ENCODE measurements around the gene CCDC28A.

The CCDC28A gene

GRCh38 chr6:138805016-138805765 lies 31.6 kb downstream of the CCDC28A start:
- no peak for TF ChIP-seq CTCF (IDR thresholded peaks at IDR 0.05)

DNA sequence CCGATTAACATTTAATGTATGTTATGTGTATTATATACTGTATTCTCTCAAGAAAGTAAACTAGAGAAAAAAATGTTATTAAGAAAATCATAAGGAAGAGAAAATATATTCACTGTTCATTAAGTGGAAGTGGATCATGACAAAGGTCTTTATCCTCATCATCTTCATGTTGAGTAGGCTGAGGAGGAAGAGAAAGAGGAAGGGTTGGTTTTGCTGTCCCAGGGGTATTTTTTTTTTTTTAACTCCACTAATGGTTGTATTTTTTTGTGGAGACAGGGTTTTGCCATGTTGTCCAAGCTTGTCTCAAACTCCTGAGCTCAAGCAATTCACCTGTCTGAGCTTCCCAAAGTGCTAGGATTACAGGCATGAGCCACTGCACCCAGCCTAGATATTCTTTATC lies 33.3 kb downstream of the CCDC28A start:
- no peak for DNase-seq
- Mint-ChIP-seq H3K36me3 (ENCODE audit: low read depth) (no peaks in the 10 kb centered on the region), H3K27ac (no peak overlapping the region), H3K27me3 (ENCODE audit: low read depth, poor library complexity) (peaks cover 3% of the 10 kb centered on the region), H3K4me1 (no peaks in the 10 kb centered on the region), H3K9me3 (no peaks in the 10 kb centered on the region), H3K4me3 (no peak overlapping the region)
- no peak for TF ChIP-seq CTCF (IDR thresholded peaks at IDR 0.05)

More at GRCh38 chr6:138805016-138805765, 31.6 kb downstream of the CCDC28A start:
- H3K36me3 Mint-ChIP-seq (ENCODE audit: low read depth): no peaks in the 10 kb centered on the region
- no peaks in the 10 kb centered on the region for H3K4me1 Mint-ChIP-seq
- peaks cover 3% of the 10 kb centered on the region for H3K27me3 Mint-ChIP-seq (ENCODE audit: low read depth, poor library complexity)
- H3K27ac Mint-ChIP-seq: no peak overlapping the region
- no peak for DNase-seq
- H3K9me3 Mint-ChIP-seq: no peaks in the 10 kb centered on the region
- no peak overlapping the region for H3K4me3 Mint-ChIP-seq

- Mint-ChIP-seq H3K36me3 (ENCODE audit: low read depth) (no peaks in the 10 kb centered on the region), H3K4me1 (peaks cover 13% of the 10 kb centered on the region), H3K27ac (no peak overlapping the region), H3K27me3 (ENCODE audit: low read depth, poor library complexity) (peaks cover 3% of the 10 kb centered on the region), H3K4me3 (no peak overlapping the region), H3K9me3 (no peaks in the 10 kb centered on the region)
- no peak for TF ChIP-seq CTCF (IDR thresholded peaks at IDR 0.05)
- no peak for DNase-seq
Observed at GRCh38 chr6:138809677-138810076, 36.1 kb downstream of the CCDC28A start.

GRCh38 chr6:138811866-138812265 lies 38.3 kb downstream of the CCDC28A start:
- H3K4me3 Mint-ChIP-seq: no peak overlapping the region
- H3K36me3 Mint-ChIP-seq (ENCODE audit: low read depth): no peaks in the 10 kb centered on the region
- H3K9me3 Mint-ChIP-seq: no peaks in the 10 kb centered on the region
- H3K4me1 Mint-ChIP-seq: peaks cover 22% of the 10 kb centered on the region
- DNase-seq: no peak
- TF ChIP-seq CTCF (IDR thresholded peaks at IDR 0.05): no peak
- no peak overlapping the region for H3K27ac Mint-ChIP-seq
- peaks cover 3% of the 10 kb centered on the region for H3K27me3 Mint-ChIP-seq (ENCODE audit: low read depth, poor library complexity)

DNA sequence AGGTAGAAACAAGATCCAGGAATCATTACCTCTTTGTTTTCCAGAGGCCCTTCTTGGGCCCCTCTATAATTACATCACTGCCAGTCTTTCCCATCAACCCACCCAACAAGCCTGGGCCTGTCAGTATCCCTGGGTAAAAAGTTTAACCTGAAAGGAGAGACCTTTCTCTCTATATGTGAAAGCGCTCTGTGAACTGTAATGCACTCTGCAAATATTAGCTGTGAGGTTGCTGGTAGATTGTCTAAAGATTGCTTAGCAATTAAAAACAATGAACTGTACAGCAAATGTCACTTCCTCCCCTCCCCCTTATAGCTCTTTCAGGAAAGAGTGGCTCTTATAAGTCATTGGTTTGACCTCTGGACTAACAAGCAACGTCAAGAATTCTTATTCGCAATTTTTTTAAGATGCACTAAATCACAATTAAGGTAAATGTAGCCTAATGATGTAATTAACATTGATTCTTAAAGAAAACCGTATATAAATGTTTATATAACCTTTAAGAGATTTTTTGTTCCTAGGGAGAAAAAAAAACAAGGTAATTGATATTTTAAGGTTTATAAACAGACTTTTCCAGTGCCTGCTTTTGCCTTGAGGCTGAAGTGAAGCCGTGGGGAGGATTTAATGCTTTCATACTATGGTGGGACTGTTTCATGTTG lies 40.7 kb downstream of the CCDC28A start:
- H3K4me3 Mint-ChIP-seq: no peak overlapping the region
- no peak for DNase-seq
- H3K27ac Mint-ChIP-seq: no peak overlapping the region

More for the DNA sequence above, 40.7 kb downstream of the CCDC28A start:
- H3K27me3 Mint-ChIP-seq (ENCODE audit: low read depth, poor library complexity): peaks cover under 1% of the 10 kb centered on the region
- H3K4me1 Mint-ChIP-seq: peaks cover 40% of the 10 kb centered on the region
- no peak for TF ChIP-seq CTCF (IDR thresholded peaks at IDR 0.05)
- H3K9me3 Mint-ChIP-seq: no peaks in the 10 kb centered on the region
- no peaks in the 10 kb centered on the region for H3K36me3 Mint-ChIP-seq (ENCODE audit: low read depth)

Measured in nephron progenitor cell (in vitro differentiated cells).